Transverse colon (tissue), 3 donors: ENCODE results near the gene CRLF2.

Source experiments
- POLR2A ChIP-seq: fragments of 450-650 bp; IDR thresholded peaks from one replicate; pipeline ENCODE4 v1.6.1; 2016; ENCODE audit warnings: antibody characterized with exemption, mild to moderate bottlenecking, moderate library complexity
- TF ChIP-seq, protein P1 (sequence below), 5 experiments: fragments of 200-600 bp in 3 of 5; fragments of 450-650 bp in 2 of 5; sonication (generic) in 3 of 5; IDR thresholded peaks; 1 replicate in 2 of 5; 2 replicates in 3 of 5; pipeline ENCODE4 v1.5.1; 2016 to 2017; ENCODE audit warnings: antibody characterized with exemption in 5 of 5, inconsistent platforms in 3 of 5, mild to moderate bottlenecking in 2 of 5, moderate library complexity in 1 of 5

- TF ChIP-seq, protein P1, sequence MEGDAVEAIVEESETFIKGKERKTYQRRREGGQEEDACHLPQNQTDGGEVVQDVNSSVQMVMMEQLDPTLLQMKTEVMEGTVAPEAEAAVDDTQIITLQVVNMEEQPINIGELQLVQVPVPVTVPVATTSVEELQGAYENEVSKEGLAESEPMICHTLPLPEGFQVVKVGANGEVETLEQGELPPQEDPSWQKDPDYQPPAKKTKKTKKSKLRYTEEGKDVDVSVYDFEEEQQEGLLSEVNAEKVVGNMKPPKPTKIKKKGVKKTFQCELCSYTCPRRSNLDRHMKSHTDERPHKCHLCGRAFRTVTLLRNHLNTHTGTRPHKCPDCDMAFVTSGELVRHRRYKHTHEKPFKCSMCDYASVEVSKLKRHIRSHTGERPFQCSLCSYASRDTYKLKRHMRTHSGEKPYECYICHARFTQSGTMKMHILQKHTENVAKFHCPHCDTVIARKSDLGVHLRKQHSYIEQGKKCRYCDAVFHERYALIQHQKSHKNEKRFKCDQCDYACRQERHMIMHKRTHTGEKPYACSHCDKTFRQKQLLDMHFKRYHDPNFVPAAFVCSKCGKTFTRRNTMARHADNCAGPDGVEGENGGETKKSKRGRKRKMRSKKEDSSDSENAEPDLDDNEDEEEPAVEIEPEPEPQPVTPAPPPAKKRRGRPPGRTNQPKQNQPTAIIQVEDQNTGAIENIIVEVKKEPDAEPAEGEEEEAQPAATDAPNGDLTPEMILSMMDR (IDR thresholded peaks at IDR 0.05), result no peak
- TF ChIP-seq POLR2A, result no peak
Observed at GRCh38 chrX:1244164-1245076, 32.0 kb upstream of the CRLF2 start.
